Activated B cell treated with CpG ODN at 0.5 μM for 24 hours (primary cell): Measurements from ENCODE around the gene TNFAIP8L1. TPM values are rescaled to one million over a fixed set of nuclear protein-coding genes. Genes with fewer than 3 reads are reported as not detected.

Experiments
- ATAC-seq: fragments of 200-7000 bp; cut with Tn5 transposase; one replicate; pipeline ENCODE4 v1.10.0; 2021; ENCODE audit warnings: low read depth, mild to moderate bottlenecking, moderate library complexity
- CTCF ChIA-PET: fragments of 350-600 bp; sonication (Branson Sonifier 250); formaldehyde crosslinking; loops from one replicate; lab custom pipeline; 2021; ENCODE audit warnings: antibody characterized with exemption; lab: Charles Lee
- POLR2A ChIA-PET: fragments of 350-600 bp; sonication (Branson Sonifier 250); formaldehyde crosslinking; loops from one replicate; lab custom pipeline; 2021; ENCODE audit warnings: antibody characterized with exemption; lab: Charles Lee
- DNase-seq: peaks from one replicate; pipeline ENCODE4 v3.0.0; 2022
- H3K27ac Mint-ChIP-seq: one replicate; pipeline ENCODE4 v1.8.0; 2020; ENCODE audit warnings: mixed read lengths
- H3K27me3 Mint-ChIP-seq: one replicate; pipeline ENCODE4 v1.8.0; 2021; ENCODE audit warnings: mixed read lengths
- H3K36me3 Mint-ChIP-seq: one replicate; pipeline ENCODE4 v1.8.0; 2021; ENCODE audit warnings: low read depth, mixed read lengths
- H3K4me1 Mint-ChIP-seq: one replicate; pipeline ENCODE4 v1.8.0; 2021; ENCODE audit warnings: mixed read lengths
- H3K4me3 Mint-ChIP-seq: one replicate; pipeline ENCODE4 v1.8.0; 2020; ENCODE audit warnings: mild to moderate bottlenecking, mixed read lengths
- H3K9me3 Mint-ChIP-seq: one replicate; pipeline ENCODE4 v1.8.0; 2020; ENCODE audit warnings: mixed read lengths
- CTCF ChIP-seq: fragments of 200-600 bp; IDR thresholded peaks from one replicate; pipeline ENCODE4 v1.8.0; 2022; ENCODE audit warnings: antibody characterized with exemption, mild to moderate bottlenecking
- intact Hi-C: fragments of 100-400 bp; cut with micrococcal nuclease; formaldehyde crosslinking; loops from one replicate; pipeline ENCODE4 v1.15.1; 2024
- total RNA-seq: library from RNA; stranded (reverse); gene quantifications from 2 replicates; pipeline ENCODE4 v1.2.3, GENCODE V29; 2022

The TNFAIP8L1 gene
- total RNA-seq, 1 donor from 2014 or later: 15.5 TPM

- ChIA-PET CTCF (interaction anchor here (1.7 kb wide), 1 partner anchor 11 kb away, joined by 8 read pairs; no protein-coding TSS in a partner anchor), POLR2A (no interaction called here)
- peaks cover 26% of the 10 kb centered on the region for H3K36me3 Mint-ChIP-seq
- peak; percentile 28 for ATAC-seq
- TF ChIP-seq CTCF: no peak
- H3K4me1 Mint-ChIP-seq: peaks cover 20% of the 10 kb centered on the region
- H3K9me3 Mint-ChIP-seq: no peaks in the 10 kb centered on the region
- no peak for DNase-seq
- intact Hi-C loops: no loop called here
- H3K4me3 Mint-ChIP-seq: no peak overlapping the region
- no peaks in the 10 kb centered on the region for H3K27me3 Mint-ChIP-seq
- H3K27ac Mint-ChIP-seq: peak overlapping the region; percentile 35
Observed at GRCh38 chr19:4647676-4648644, 8.6 kb downstream of the TNFAIP8L1 start.

- Mint-ChIP-seq H3K36me3 (peaks cover 33% of the 10 kb centered on the region), H3K4me3 (no peak overlapping the region), H3K27me3 (no peaks in the 10 kb centered on the region), H3K4me1 (peaks cover 21% of the 10 kb centered on the region), H3K9me3 (no peaks in the 10 kb centered on the region), H3K27ac (peak overlapping the region; percentile 14)
- DNase-seq: no peak
- TF ChIP-seq CTCF: no peak
- intact Hi-C loops: no loop called here
- ATAC-seq: no peak
- POLR2A ChIA-PET: interaction anchor here (0.7 kb wide), 2 partner anchors 13 to 980 kb away, joined by 3 to 4 read pairs; no protein-coding TSS in a partner anchor
- CTCF ChIA-PET: interaction anchor here (1.7 kb wide), 1 partner anchor 13 kb away, joined by 8 read pairs; no protein-coding TSS in a partner anchor
Observed at GRCh38 chr19:4649392-4650047, 10.2 kb downstream of the TNFAIP8L1 start.

GRCh38 chr19:4650159-4650558 is 10.8 kb downstream of the TNFAIP8L1 start:
- DNase-seq (no peak), ATAC-seq (no peak)
- no peak for TF ChIP-seq CTCF
- no peak overlapping the region for H3K4me3 Mint-ChIP-seq
- intact Hi-C loops: no loop called here
- CTCF ChIA-PET: no interaction called here
- peaks cover 25% of the 10 kb centered on the region for H3K4me1 Mint-ChIP-seq
- H3K27ac Mint-ChIP-seq: peak overlapping the region; percentile 41
- H3K27me3 Mint-ChIP-seq: no peaks in the 10 kb centered on the region
- H3K36me3 Mint-ChIP-seq: peaks cover 37% of the 10 kb centered on the region
- H3K9me3 Mint-ChIP-seq: no peaks in the 10 kb centered on the region
- POLR2A ChIA-PET: no interaction called here

- no peak overlapping the region for H3K4me3 Mint-ChIP-seq
- no peak for ATAC-seq
- H3K27me3 Mint-ChIP-seq: no peaks in the 10 kb centered on the region
- intact Hi-C loops: no loop called here
- H3K4me1 Mint-ChIP-seq: peaks cover 23% of the 10 kb centered on the region
- TF ChIP-seq CTCF: no peak
- H3K9me3 Mint-ChIP-seq: no peaks in the 10 kb centered on the region
- H3K27ac Mint-ChIP-seq: no peak overlapping the region
- no peak for DNase-seq
- CTCF ChIA-PET: no interaction called here
- H3K36me3 Mint-ChIP-seq: peaks cover 34% of the 10 kb centered on the region
- POLR2A ChIA-PET: no interaction called here
Observed at GRCh38 chr19:4652075-4652474, 12.8 kb downstream of the TNFAIP8L1 start.
